Esophagus squamous epithelium (tissue), 4 donors: ENCODE measurements around the gene CTTNBP2.

Experiments
- CTCF ChIP-seq, 6 experiments: fragments of 450-650 bp in 4 of 6; fragments of 200-600 bp in 2 of 6; sonication (generic) in 2 of 6; IDR thresholded peaks; one replicate each; pipeline ENCODE4 v1.5.1; 2016 to 2019; ENCODE audit warnings: antibody characterized with exemption in 6 of 6, mild to moderate bottlenecking in 4 of 6, moderate library complexity in 4 of 6
- POLR2A ChIP-seq, 4 donors: fragments of 450-650 bp; IDR thresholded peaks; one replicate each; pipeline ENCODE4 v1.6.1; 2017; ENCODE audit warnings: antibody characterized with exemption in 4 of 4, mild to moderate bottlenecking in 4 of 4, moderate library complexity in 3 of 4

GRCh38 chr7:117848941-117849340 lies 24.3 kb downstream of the CTTNBP2 start:
- TF ChIP-seq CTCF (IDR thresholded peaks at IDR 0.05), result no peak
- TF ChIP-seq POLR2A (IDR thresholded peaks at IDR 0.05), result no peak
